A549 (cell line): Measurements from ENCODE around the gene CAV2. TPM values are rescaled to one million over a fixed set of nuclear protein-coding genes. Genes with fewer than 3 reads are reported as not detected.

Experiments
- ATOH8 ChIP-seq: fragments of 250-450 bp; sonication (Bioruptor Pico); IDR thresholded peaks from 2 replicates; pipeline ENCODE4 v1.5.0; 2020; ENCODE audit warnings: low read depth, mild to moderate bottlenecking, moderate library complexity
- BHLHE40 ChIP-seq: IDR thresholded peaks from 2 replicates; pipeline ENCODE4 v1.6.1; 2012; ENCODE audit warnings: low read depth, low read length, inconsistent platforms
- CBX2 ChIP-seq: fragments of 200-600 bp; sonication (generic); IDR thresholded peaks from 2 replicates; pipeline ENCODE4 v1.6.1; 2016; ENCODE audit warnings: low read depth, mild to moderate bottlenecking, borderline replicate concordance
- CBX8 ChIP-seq: fragments of 200-600 bp; sonication (generic); IDR thresholded peaks from 2 replicates; pipeline ENCODE4 v1.6.1; 2016
- CEBPB ChIP-seq, 2 experiments: fragments of >200 bp in 1 of 2; sonication (Bioruptor Twin) in 1 of 2; formaldehyde crosslinking in 1 of 2; IDR thresholded peaks; 2 replicates each; pipeline ENCODE4 v1.6.1; 2012 to 2016
- CTCF ChIP-seq: fragments of >200 bp; sonication (Bioruptor Twin); formaldehyde crosslinking; IDR thresholded peaks from 3 replicates; pipeline ENCODE4 v1.5.1; 2016
- E2F6 ChIP-seq: IDR thresholded peaks from 2 replicates; pipeline ENCODE4 v1.6.1; 2012; ENCODE audit warnings: low read depth, borderline replicate concordance
- ELK1 ChIP-seq: fragments of 150-350 bp; IDR thresholded peaks from 2 replicates; pipeline ENCODE4 v1.6.1; 2014; ENCODE audit warnings: low read depth, mild to moderate bottlenecking, low read length
- EP300 ChIP-seq, 2 experiments: fragments of >200 bp; sonication (Bioruptor Twin); formaldehyde crosslinking; IDR thresholded peaks; 2 replicates in 1 of 2; 3 replicates in 1 of 2; pipeline ENCODE4 v1.6.1; 2016 to 2017
- ESRRA ChIP-seq: fragments of 150-350 bp; IDR thresholded peaks from 2 replicates; pipeline ENCODE4 v1.6.1; 2014; ENCODE audit warnings: mild to moderate bottlenecking, low read length, borderline replicate concordance
- FOSB ChIP-seq: fragments of 250-450 bp; sonication (Bioruptor Pico); IDR thresholded peaks from 2 replicates; pipeline ENCODE4 v1.5.0; 2020; ENCODE audit warnings: mild to moderate bottlenecking, moderate library complexity
- FOSL2 ChIP-seq, 2 experiments: fragments of 450-650 bp in 1 of 2; fragments of >200 bp in 1 of 2; sonication (Bioruptor Twin) in 1 of 2; formaldehyde crosslinking; IDR thresholded peaks; 2 replicates each; pipeline versions ENCODE4 v1.5.0 to v1.6.1; 2016 to 2020; ENCODE audit warnings: mild to moderate bottlenecking in 1 of 2, moderate library complexity in 1 of 2
- FOXS1 ChIP-seq: fragments of 250-450 bp; sonication (Bioruptor Pico); IDR thresholded peaks from 2 replicates; pipeline ENCODE4 v1.5.0; 2020; ENCODE audit warnings: mild to moderate bottlenecking, moderate library complexity
- GATA3 ChIP-seq: IDR thresholded peaks from 2 replicates; pipeline ENCODE4 v1.6.1; 2012; ENCODE audit warnings: borderline replicate concordance
- HDAC2 ChIP-seq: fragments of 200-600 bp; sonication (generic); IDR thresholded peaks from 2 replicates; pipeline ENCODE4 v1.6.1; 2016
- HES2 ChIP-seq: fragments of >200 bp; sonication (Bioruptor Twin); formaldehyde crosslinking; IDR thresholded peaks from 2 replicates; pipeline ENCODE4 v1.6.1; 2016
- HEYL ChIP-seq: fragments of 250-450 bp; sonication (Bioruptor Pico); IDR thresholded peaks from 2 replicates; pipeline ENCODE4 v1.8.0; 2021; ENCODE audit warnings: mild to moderate bottlenecking, moderate library complexity
- HOXB13 ChIP-seq: fragments of 250-450 bp; sonication (Bioruptor Pico); IDR thresholded peaks from 2 replicates; pipeline ENCODE4 v1.5.0; 2020; ENCODE audit warnings: low read depth, mild to moderate bottlenecking, moderate library complexity
- JUN ChIP-seq, 2 experiments: fragments of >200 bp; sonication (Bioruptor Twin); formaldehyde crosslinking; IDR thresholded peaks; 2 replicates in 1 of 2; 3 replicates in 1 of 2; pipeline ENCODE4 v1.6.1; 2016 to 2017
- KDM5A ChIP-seq: fragments of 200-600 bp; sonication (generic); IDR thresholded peaks from 2 replicates; pipeline ENCODE4 v1.6.1; 2016; ENCODE audit warnings: antibody characterized with exemption, mild to moderate bottlenecking
- MYC ChIP-seq: IDR thresholded peaks from 2 replicates; pipeline ENCODE4 v1.6.1; 2012; ENCODE audit warnings: mild to moderate bottlenecking, inconsistent platforms, low read length, improper control_type of control experiment, borderline replicate concordance
- NFE2L2 ChIP-seq: fragments of 150-350 bp; conservative IDR thresholded peaks from 2 replicates; pipeline ENCODE4 v1.6.1; 2014; ENCODE audit warnings: low read length
- NR3C1 ChIP-seq: fragments of >200 bp; sonication (Bioruptor Twin); formaldehyde crosslinking; IDR thresholded peaks from 3 replicates; pipeline ENCODE4 v1.6.1; 2017
- POLR2A ChIP-seq: IDR thresholded peaks from 2 replicates; pipeline ENCODE4 v1.6.1; 2012; ENCODE audit warnings: mild to moderate bottlenecking, low read length
- POLR2AphosphoS2 ChIP-seq: conservative IDR thresholded peaks from 2 replicates; pipeline ENCODE4 v1.6.1; 2012; ENCODE audit warnings: low read length, improper control_type of control experiment, inconsistent platforms
- RARB ChIP-seq: fragments of 250-450 bp; sonication (Bioruptor Pico); IDR thresholded peaks from 2 replicates; pipeline ENCODE4 v1.8.0; 2021; ENCODE audit warnings: mild to moderate bottlenecking, moderate library complexity
- RCOR1 ChIP-seq: fragments of 150-350 bp; IDR thresholded peaks from 2 replicates; pipeline ENCODE4 v1.6.1; 2014; ENCODE audit warnings: antibody characterized with exemption, low read length, low read depth
- SREBF2 ChIP-seq: fragments of 450-650 bp; IDR thresholded peaks from 2 replicates; pipeline ENCODE4 v1.6.1; 2014; ENCODE audit warnings: mild to moderate bottlenecking, moderate library complexity
- TFCP2L1 ChIP-seq: fragments of 250-450 bp; sonication (Bioruptor Pico); IDR thresholded peaks from 2 replicates; pipeline ENCODE4 v1.5.0; 2021; ENCODE audit warnings: mild to moderate bottlenecking
- TP53 ChIP-seq: fragments of 250-450 bp; sonication (Bioruptor Pico); IDR thresholded peaks from 2 replicates; pipeline ENCODE4 v1.5.0; 2021; ENCODE audit warnings: mild to moderate bottlenecking, moderate library complexity
- ZFP36 ChIP-seq: fragments of 450-650 bp; IDR thresholded peaks from 2 replicates; pipeline ENCODE4 v1.6.1; 2014; ENCODE audit warnings: borderline replicate concordance; ENCODE audit not compliant: partially characterized antibody
- polyA plus RNA-seq, 4 experiments: library from polyadenylated mRNA; depleted of rRNA in 3 of 4; stranded (reverse); fragments of >200 nt; fragmentation: RNase III in 1 of 4; extraction: RNeasy Plus Mini Kit Qiagen cat#74134 plus additional on column Dnase treatment in 1 of 4; gene quantifications; 2 replicates in 3 of 4; 3 replicates in 1 of 4; pipeline ENCODE4 v1.2.3, GENCODE V29; 2011 to 2017
- TF ChIP-seq, protein P1 (sequence below): fragments of 250-450 bp; sonication (Bioruptor Pico); IDR thresholded peaks from 2 replicates; pipeline ENCODE4 v1.5.0; 2021; ENCODE audit warnings: mild to moderate bottlenecking, moderate library complexity, borderline replicate concordance
- TF ChIP-seq, protein P2 (sequence below): IDR thresholded peaks from 2 replicates; pipeline ENCODE4 v1.6.1; 2012
- TF ChIP-seq, protein P3 (sequence below): fragments of >200 bp; sonication (Bioruptor Twin); formaldehyde crosslinking; IDR thresholded peaks from 3 replicates; pipeline ENCODE4 v1.6.1; 2016

CAV2 gene
- polyA plus RNA-seq, 2 of the 4 experiments (the other 2 are of a cell fraction): 156 to 257 TPM

- TF ChIP-seq, protein P1, sequence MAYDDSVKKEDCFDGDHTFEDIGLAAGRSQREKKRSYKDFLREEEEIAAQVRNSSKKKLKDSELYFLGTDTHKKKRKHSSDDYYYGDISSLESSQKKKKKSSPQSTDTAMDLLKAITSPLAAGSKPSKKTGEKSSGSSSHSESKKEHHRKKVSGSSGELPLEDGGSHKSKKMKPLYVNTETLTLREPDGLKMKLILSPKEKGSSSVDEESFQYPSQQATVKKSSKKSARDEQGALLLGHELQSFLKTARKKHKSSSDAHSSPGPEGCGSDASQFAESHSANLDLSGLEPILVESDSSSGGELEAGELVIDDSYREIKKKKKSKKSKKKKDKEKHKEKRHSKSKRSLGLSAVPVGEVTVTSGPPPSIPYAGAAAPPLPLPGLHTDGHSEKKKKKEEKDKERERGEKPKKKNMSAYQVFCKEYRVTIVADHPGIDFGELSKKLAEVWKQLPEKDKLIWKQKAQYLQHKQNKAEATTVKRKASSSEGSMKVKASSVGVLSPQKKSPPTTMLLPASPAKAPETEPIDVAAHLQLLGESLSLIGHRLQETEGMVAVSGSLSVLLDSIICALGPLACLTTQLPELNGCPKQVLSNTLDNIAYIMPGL: no peak
- 0 out of 5 replicates have a peak, but pooled peaks have one; percentile 36 to 50 for TF ChIP-seq JUN (IDR thresholded peaks at IDR 0.05)
- no peak for TF ChIP-seq ESRRA
- TF ChIP-seq KDM5A: no peak
- TF ChIP-seq CBX2: no peak
- no peak for TF ChIP-seq NFE2L2
- no peak for TF ChIP-seq RARB
- no peak for TF ChIP-seq FOXS1 (CRISPR knock-in tag)
- TF ChIP-seq FOSB: peak; percentile 14; the same call in 1 of the 2 replicates
- TF ChIP-seq POLR2AphosphoS2: no peak
- TF ChIP-seq EP300 (IDR thresholded peaks at IDR 0.05): no peak
- no peak for TF ChIP-seq POLR2A
- no peak for TF ChIP-seq SREBF2
- TF ChIP-seq HES2: no peak
- TF ChIP-seq, protein P2, sequence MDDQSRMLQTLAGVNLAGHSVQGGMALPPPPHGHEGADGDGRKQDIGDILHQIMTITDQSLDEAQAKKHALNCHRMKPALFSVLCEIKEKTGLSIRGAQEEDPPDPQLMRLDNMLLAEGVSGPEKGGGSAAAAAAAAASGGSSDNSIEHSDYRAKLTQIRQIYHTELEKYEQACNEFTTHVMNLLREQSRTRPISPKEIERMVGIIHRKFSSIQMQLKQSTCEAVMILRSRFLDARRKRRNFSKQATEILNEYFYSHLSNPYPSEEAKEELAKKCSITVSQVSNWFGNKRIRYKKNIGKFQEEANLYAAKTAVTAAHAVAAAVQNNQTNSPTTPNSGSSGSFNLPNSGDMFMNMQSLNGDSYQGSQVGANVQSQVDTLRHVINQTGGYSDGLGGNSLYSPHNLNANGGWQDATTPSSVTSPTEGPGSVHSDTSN: no peak
- no peak for TF ChIP-seq TP53
- no peak for TF ChIP-seq NR3C1
- TF ChIP-seq TFCP2L1 (CRISPR knock-in tag): no peak
- TF ChIP-seq CEBPB (IDR thresholded peaks at IDR 0.05): 0 out of 4 replicates have a peak, but pooled peaks of 1 of the 2 experiments have one; percentile 45
- TF ChIP-seq GATA3: peak; percentile 43; the same call in 1 of the 2 replicates
- peak; percentile 90 for TF ChIP-seq MYC
- no peak for TF ChIP-seq CBX8
- no peak for TF ChIP-seq HDAC2
- no peak for TF ChIP-seq ZFP36
- no peak for TF ChIP-seq RCOR1
- TF ChIP-seq CTCF: no peak
- TF ChIP-seq ELK1: no peak
- TF ChIP-seq, protein P3, sequence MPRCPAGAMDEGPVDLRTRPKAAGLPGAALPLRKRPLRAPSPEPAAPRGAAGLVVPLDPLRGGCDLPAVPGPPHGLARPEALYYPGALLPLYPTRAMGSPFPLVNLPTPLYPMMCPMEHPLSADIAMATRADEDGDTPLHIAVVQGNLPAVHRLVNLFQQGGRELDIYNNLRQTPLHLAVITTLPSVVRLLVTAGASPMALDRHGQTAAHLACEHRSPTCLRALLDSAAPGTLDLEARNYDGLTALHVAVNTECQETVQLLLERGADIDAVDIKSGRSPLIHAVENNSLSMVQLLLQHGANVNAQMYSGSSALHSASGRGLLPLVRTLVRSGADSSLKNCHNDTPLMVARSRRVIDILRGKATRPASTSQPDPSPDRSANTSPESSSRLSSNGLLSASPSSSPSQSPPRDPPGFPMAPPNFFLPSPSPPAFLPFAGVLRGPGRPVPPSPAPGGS: no peak
- TF ChIP-seq ATOH8 (CRISPR knock-in tag): peak; percentile 67; the same call in 1 of the 2 replicates
- TF ChIP-seq FOSL2 (IDR thresholded peaks at IDR 0.05): 0 out of 2 replicates have a peak, but pooled peaks have one; percentile 44
- TF ChIP-seq FOSL2 (CRISPR knock-in tag; IDR thresholded peaks at IDR 0.05): peak; percentile 73
- TF ChIP-seq HOXB13 (CRISPR knock-in tag): no peak; the same call in 1 of the 2 replicates
- TF ChIP-seq E2F6: peak; percentile 86
- TF ChIP-seq BHLHE40: no peak
- no peak for TF ChIP-seq HEYL (CRISPR knock-in tag)
Measured at GRCh38 chr7:116511552-116512519, 12.3 kb downstream of the CAV2 start (continued).
